HepG2 (cell line): ENCODE results near the gene ZNF777. TPM values are rescaled to one million over a fixed set of nuclear protein-coding genes. Genes with fewer than 3 reads are reported as not detected.

ENCODE experiments used
- ATAC-seq: fragments of 200-7000 bp; cut with Tn5 transposase; 3 replicates; pipeline ENCODE4 v1.9.1; 2020; ENCODE audit warnings: mild to moderate bottlenecking, moderate library complexity
- BruUV-seq: library from RNA; stranded (reverse); fragments of 400-500 nt; replicated peaks from 2 replicates; lab custom pipeline; 2021; lab: Mats Ljungman, UMichigan
- CTCF ChIA-PET: fragments of 300-600 bp; formaldehyde crosslinking; extraction: SDS; loops from one replicate; lab custom pipeline; 2021; ENCODE audit warnings: low total read pairs, inconsistent platforms, low intra/inter-chr PET ratio; lab: Yijun Ruan, JAX
- POLR2A ChIA-PET: fragments of 350-600 bp; sonication (Branson Sonifier 250); formaldehyde crosslinking; loops from one replicate; lab custom pipeline; 2020; ENCODE audit warnings: antibody characterized with exemption, inconsistent platforms; lab: Yijun Ruan, JAX
- DNase-seq: peaks from one replicate; pipeline ENCODE4 v3.0.0-alpha.2; 2015; ENCODE audit warnings: low spot score
- FAIRE-seq: peaks from 3 replicates; lab custom pipeline; 2011; peaks lifted over from hg19 to GRCh38; lab: Jason Lieb, UNC
- H2AFZ ChIP-seq: one replicate; pipeline ENCODE4 v1.6.1; 2011; ENCODE audit warnings: low read length, inconsistent platforms
- H3K27ac ChIP-seq: fragments of 300-600 bp; 3 replicates; pipeline ENCODE4 v1.8.0; 2011; ENCODE audit warnings: mixed run types, mild to moderate bottlenecking, mixed read lengths, low read length, inconsistent platforms; ENCODE audit not compliant: insufficient read depth; ENCODE audit errors: extremely low read length
- H3K27me3 ChIP-seq, 2 experiments: fragments of 200-600 bp in 1 of 2; 2 replicates in 1 of 2; 3 replicates in 1 of 2; pipeline versions ENCODE4 v1.6.0 to v1.8.0; 2011; ENCODE audit warnings: low read length in 2 of 2, mild to moderate bottlenecking in 2 of 2, moderate library complexity in 2 of 2, inconsistent platforms in 1 of 2; ENCODE audit not compliant: insufficient read depth in 2 of 2, control insufficient read depth in 1 of 2
- H3K36me3 ChIP-seq, 2 experiments: fragments of 200-600 bp in 1 of 2; replicated peaks in 1 of 2; 2 replicates in 1 of 2; 3 replicates in 1 of 2; pipeline versions ENCODE4 v1.5.1 to v1.8.0; 2011; ENCODE audit warnings: low read length in 2 of 2, inconsistent platforms in 1 of 2; ENCODE audit not compliant: insufficient read depth in 2 of 2, control insufficient read depth in 1 of 2
- H3K4me1 ChIP-seq: 2 replicates; pipeline ENCODE4 v1.5.1; 2012; ENCODE audit warnings: low read length, inconsistent platforms; ENCODE audit not compliant: insufficient read depth
- H3K4me2 ChIP-seq: 2 replicates; pipeline ENCODE4 v1.6.0; 2011; ENCODE audit warnings: low read depth, low read length, inconsistent platforms
- H3K4me3 ChIP-seq, 3 experiments: fragments of 200-600 bp in 1 of 3; sonication (generic), shearing (Covaris generic) in 1 of 3; replicated peaks in 1 of 3; 2 replicates each; pipeline ENCODE4 v1.5.1; 2011 to 2016; ENCODE audit warnings: low read length in 3 of 3, inconsistent platforms in 2 of 3, low read depth in 2 of 3, mild to moderate bottlenecking in 2 of 3, control low read depth in 1 of 3, mixed read lengths in 1 of 3; ENCODE audit not compliant: insufficient read depth in 1 of 3
- H3K79me2 ChIP-seq: one replicate; pipeline ENCODE4 v1.6.1; 2011; ENCODE audit warnings: low read length, inconsistent platforms; ENCODE audit not compliant: insufficient read depth
- H3K9ac ChIP-seq: 2 replicates; pipeline ENCODE4 v1.6.0; 2011; ENCODE audit warnings: mild to moderate bottlenecking, low read depth, low read length, inconsistent platforms; ENCODE audit not compliant: insufficient read depth
- H3K9me3 ChIP-seq: 2 replicates; pipeline ENCODE4 v1.5.1; 2012; ENCODE audit warnings: mild to moderate bottlenecking, low read length
- H4K20me1 ChIP-seq: 2 replicates; pipeline ENCODE4 v1.6.0; 2011; ENCODE audit warnings: inconsistent platforms, mild to moderate bottlenecking, low read length, moderate library complexity; ENCODE audit not compliant: insufficient read depth
- ADNP ChIP-seq: sonication (generic); formaldehyde crosslinking; IDR thresholded peaks from 2 replicates; pipeline ENCODE4 v1.4.0; 2020; ENCODE audit warnings: missing genetic modification reagents
- BCLAF1 ChIP-seq: fragments of 450-650 bp; IDR thresholded peaks from 2 replicates; pipeline ENCODE4 v1.6.1; 2017; ENCODE audit warnings: mild to moderate bottlenecking
- EP300 ChIP-seq, 3 experiments: sonication (generic) in 1 of 3; formaldehyde crosslinking in 1 of 3; IDR thresholded peaks; 2 replicates each; pipeline versions ENCODE4 v1.5.1 to v1.6.1; 2011 to 2020; ENCODE audit warnings: low read depth in 2 of 3, low read length in 2 of 3, borderline replicate concordance in 1 of 3, improper control_type of control experiment in 1 of 3, mild to moderate bottlenecking in 1 of 3, missing genetic modification reagents in 1 of 3, moderate library complexity in 1 of 3
- FOSL2 ChIP-seq: sonication (generic); formaldehyde crosslinking; IDR thresholded peaks from 2 replicates; pipeline ENCODE4 v1.4.0; 2020; ENCODE audit warnings: missing genetic modification reagents
- HNF4G ChIP-seq, 2 experiments: sonication (generic) in 1 of 2; formaldehyde crosslinking in 1 of 2; IDR thresholded peaks; 2 replicates each; pipeline versions ENCODE4 v1.4.0 to v1.6.1; 2011 to 2020; ENCODE audit warnings: borderline replicate concordance in 2 of 2, low read depth in 2 of 2, mild to moderate bottlenecking in 2 of 2, low read length in 1 of 2, missing genetic modification reagents in 1 of 2, moderate library complexity in 1 of 2
- HOXA9 ChIP-seq: sonication (generic); formaldehyde crosslinking; IDR thresholded peaks from 2 replicates; pipeline ENCODE4 v1.8.1; 2022; ENCODE audit warnings: missing genetic modification reagents, mild to moderate bottlenecking, moderate library complexity, borderline replicate concordance
- MAFK ChIP-seq, 2 experiments: IDR thresholded peaks in 1 of 2; conservative IDR thresholded peaks in 1 of 2; 2 replicates each; pipeline ENCODE4 v1.6.1; 2011; ENCODE audit warnings: improper control_type of control experiment in 2 of 2, low read length in 2 of 2
- NFE2L2 ChIP-seq: fragments of 150-350 bp; IDR thresholded peaks from 2 replicates; pipeline ENCODE4 v1.6.1; 2014; ENCODE audit warnings: low read length
- PAXIP1 ChIP-seq: sonication (generic); formaldehyde crosslinking; conservative IDR thresholded peaks from 2 replicates; pipeline ENCODE4 v1.4.0; 2020; ENCODE audit warnings: mild to moderate bottlenecking, missing genetic modification reagents, moderate library complexity
- ZBTB37 ChIP-seq: sonication (generic); formaldehyde crosslinking; IDR thresholded peaks from 2 replicates; pipeline ENCODE4 v1.4.0; 2020; ENCODE audit warnings: mild to moderate bottlenecking, missing genetic modification reagents
- ZBTB43 ChIP-seq: sonication (generic); formaldehyde crosslinking; conservative IDR thresholded peaks from 2 replicates; pipeline ENCODE4 v1.4.0; 2020; ENCODE audit warnings: missing genetic modification reagents
- ZNF44 ChIP-seq: sonication (generic); formaldehyde crosslinking; IDR thresholded peaks from 2 replicates; pipeline ENCODE4 v1.5.1; 2020; ENCODE audit warnings: mild to moderate bottlenecking, missing genetic modification reagents
- ZNF776 ChIP-seq: sonication (generic); formaldehyde crosslinking; IDR thresholded peaks from 2 replicates; pipeline ENCODE4 v1.4.0; 2020; ENCODE audit warnings: mild to moderate bottlenecking, missing genetic modification reagents
- WGBS: methylation state at CpG from one replicate; pipeline ENCODE4 v1.1.6; 2017; ENCODE audit warnings: low lambda C conversion rate; 5-methylcytosine and 5-hydroxymethylcytosine counted together
- in situ Hi-C: cut with HindIII; loops from 2 replicates; pipeline ENCODE4 v1.10.0; 2017; ENCODE audit warnings: low pct_unique_long_range_greater_than_20kb; ENCODE audit not compliant: extremely low pct_ligation_motif_present
- intact Hi-C: fragments of 100-400 bp; cut with micrococcal nuclease; formaldehyde crosslinking; loops from one replicate; pipeline ENCODE4 v1.10.0; 2022; ENCODE audit not compliant: unreplicated experiment
- polyA plus RNA-seq, 8 experiments: library from polyadenylated mRNA; depleted of rRNA in 3 of 8; stranded (reverse) in 7 of 8; unstranded in 1 of 8; fragments of >200 nt; fragmentation: Illumina TruSeq in 4 of 8; extraction: Trizol in 4 of 8; gene quantifications; 2 replicates each; pipeline versions ENCODE4 v1.2.1 to v1.2.3, GENCODE V29; 2011 to 2016; ENCODE audit warnings: low read depth in 4 of 8, missing spikeins in 1 of 8, mixed read lengths in 1 of 8; ENCODE audit not compliant: insufficient read depth in 1 of 8
- total RNA-seq, 5 experiments: library from RNA; depleted of rRNA; stranded (reverse); fragments of >200 nt; fragmentation: Illumina TruSeq; extraction: Trizol; gene quantifications; 2 replicates each; pipeline ENCODE4 v1.2.3, GENCODE V29; 2016; ENCODE audit warnings: low read depth in 1 of 5

Gene ZNF777
- total and polyA plus RNA-seq, 2 of the 13 experiments (the other 11 are each of a cell fraction or from before 2014, with no cell fraction given) = 3.8 to 6.0 TPM

- H3K27ac ChIP-seq = peak overlapping the region; percentile 32
- WGBS = 77% methylated on average over 6 of the region's 6 CpGs
- CTCF ChIA-PET = no interaction called here
- TF ChIP-seq EP300 (IDR thresholded peaks at IDR 0.05; ENCODE audit: low read depth in 2 of 2, low read length in 2 of 2) (no peak), EP300 (CRISPR knock-in tag; IDR thresholded peaks at IDR 0.05; ENCODE audit: borderline replicate concordance) (peak; percentile 44; the same call in 1 of the 2 replicates), ZNF776 (CRISPR knock-in tag) (no peak), ZBTB37 (CRISPR knock-in tag) (no peak), ZNF44 (CRISPR knock-in tag) (no peak), ZBTB43 (CRISPR knock-in tag) (no peak), MAFK (conservative IDR thresholded peaks at IDR 0.05 in 1 of 2, IDR thresholded peaks at IDR 0.05 in 1 of 2; ENCODE audit: low read length in 2 of 2) (peak; percentile 68 to 84), ADNP (CRISPR knock-in tag) (no peak), HNF4G (IDR thresholded peaks at IDR 0.05; ENCODE audit: borderline replicate concordance, low read depth, low read length) (no peak), HNF4G (CRISPR knock-in tag; IDR thresholded peaks at IDR 0.05; ENCODE audit: borderline replicate concordance, low read depth) (no peak), HOXA9 (CRISPR knock-in tag) (no peak), NFE2L2 (peak; percentile 67), PAXIP1 (no peak), BCLAF1 (no peak), FOSL2 (peak; percentile 32)
These were observed 34.0 kb upstream of the ZNF777 start for GRCh38 chr7:149494738-149495368.

More at GRCh38 chr7:149494738-149495368, 34.0 kb upstream of the ZNF777 start:
- ATAC-seq (no peak), FAIRE-seq (no peak), DNase-seq (peak; percentile 62)
- H3K4me3 ChIP-seq = no peak overlapping the region
- H3K36me3 ChIP-seq = peaks cover 12 to 38% of the 10 kb centered on the region in 2 experiments; a peak in 4 of 5 replicates
- no peak overlapping the region for H3K4me2 ChIP-seq
- no TSS peak for BruUV-seq
- POLR2A ChIA-PET = no interaction called here
- H3K9ac ChIP-seq = no peak overlapping the region
- peaks cover 18% of the 10 kb centered on the region for H3K4me1 ChIP-seq
- no peak overlapping the region for H2AFZ ChIP-seq
- H3K27me3 ChIP-seq = peaks cover 0 to 17% of the 10 kb centered on the region in 2 experiments; a peak in 4 of 5 replicates
- in situ Hi-C loops (no loop called here), intact Hi-C loops (no loop called here)
- peaks cover 15% of the 10 kb centered on the region for H3K79me2 ChIP-seq
- no peaks in the 10 kb centered on the region for H4K20me1 ChIP-seq
- H3K9me3 ChIP-seq = no peaks in the 10 kb centered on the region
